HepG2 (cell line): ENCODE data around the gene S100A10. TPM values are rescaled to one million over a fixed set of nuclear protein-coding genes. Genes with fewer than 3 reads are reported as not detected.

ENCODE experiments used
- ATF7-NPFF ChIP-seq: sonication (generic); formaldehyde crosslinking; IDR thresholded peaks from 2 replicates; pipeline ENCODE4 v1.8.1; 2023; ENCODE audit warnings: mild to moderate bottlenecking, low read depth, missing genetic modification reagents, moderate library complexity
- BCL3 ChIP-seq: sonication (generic); formaldehyde crosslinking; IDR thresholded peaks from 2 replicates; pipeline ENCODE4 v1.5.1; 2020; ENCODE audit warnings: mild to moderate bottlenecking, missing genetic modification reagents, moderate library complexity
- GABPB1 ChIP-seq: IDR thresholded peaks from 2 replicates; pipeline ENCODE4 v1.6.1; 2016; ENCODE audit warnings: mild to moderate bottlenecking, missing genetic modification reagents, moderate library complexity, missing compliant biosample characterization
- GZF1 ChIP-seq: sonication (generic); formaldehyde crosslinking; IDR thresholded peaks from 2 replicates; pipeline ENCODE4 v1.5.1; 2020; ENCODE audit warnings: mild to moderate bottlenecking, missing genetic modification reagents
- HNF1B ChIP-seq: sonication (generic); formaldehyde crosslinking; IDR thresholded peaks from 2 replicates; pipeline ENCODE4 v1.5.1; 2020; ENCODE audit warnings: mild to moderate bottlenecking, moderate library complexity, missing genetic modification reagents
- POGK ChIP-seq: sonication (generic); formaldehyde crosslinking; conservative IDR thresholded peaks from 2 replicates; pipeline ENCODE4 v1.8.0; 2022; ENCODE audit warnings: mild to moderate bottlenecking, moderate library complexity, missing genetic modification reagents
- RELA ChIP-seq: sonication (generic); formaldehyde crosslinking; IDR thresholded peaks from 2 replicates; pipeline ENCODE4 v1.4.0; 2020; ENCODE audit warnings: missing genetic modification reagents
- SP2 ChIP-seq: sonication (generic); formaldehyde crosslinking; IDR thresholded peaks from 2 replicates; pipeline ENCODE4 v1.5.1; 2020; ENCODE audit warnings: mild to moderate bottlenecking, missing genetic modification reagents
- STAG1 ChIP-seq: sonication (generic); formaldehyde crosslinking; IDR thresholded peaks from 2 replicates; pipeline ENCODE4 v1.4.0; 2020; ENCODE audit warnings: missing genetic modification reagents
- ZNF160 ChIP-seq: sonication (generic); formaldehyde crosslinking; IDR thresholded peaks from 2 replicates; pipeline ENCODE4 v1.8.0; 2022; ENCODE audit warnings: mild to moderate bottlenecking, inconsistent platforms, missing genetic modification reagents
- ZNF224 ChIP-seq: sonication (generic); formaldehyde crosslinking; IDR thresholded peaks from 2 replicates; pipeline ENCODE4 v1.5.0; 2020; ENCODE audit warnings: mild to moderate bottlenecking, missing genetic modification reagents
- ZNF232 ChIP-seq: sonication (generic); formaldehyde crosslinking; IDR thresholded peaks from 2 replicates; pipeline ENCODE4 v1.4.0; 2020; ENCODE audit warnings: missing genetic modification reagents, borderline replicate concordance
- ZNF644 ChIP-seq: IDR thresholded peaks from 2 replicates; pipeline ENCODE4 v1.6.1; 2016; ENCODE audit warnings: low read depth
- ZNF687 ChIP-seq: sonication (generic); formaldehyde crosslinking; IDR thresholded peaks from 2 replicates; pipeline ENCODE4 v1.5.1; 2020; ENCODE audit warnings: mild to moderate bottlenecking, missing genetic modification reagents, moderate library complexity
- ZNF788 ChIP-seq: sonication (generic); formaldehyde crosslinking; IDR thresholded peaks from 2 replicates; pipeline ENCODE4 v1.5.0; 2020; ENCODE audit warnings: mild to moderate bottlenecking, missing genetic modification reagents, borderline replicate concordance
- polyA plus RNA-seq, 8 experiments: library from polyadenylated mRNA; depleted of rRNA in 3 of 8; stranded (reverse) in 7 of 8; unstranded in 1 of 8; fragments of >200 nt; fragmentation: Illumina TruSeq in 4 of 8; extraction: Trizol in 4 of 8; gene quantifications; 2 replicates each; pipeline versions ENCODE4 v1.2.1 to v1.2.3, GENCODE V29; 2011 to 2016; ENCODE audit warnings: low read depth in 4 of 8, missing spikeins in 1 of 8, mixed read lengths in 1 of 8; ENCODE audit not compliant: insufficient read depth in 1 of 8
- total RNA-seq, 5 experiments: library from RNA; depleted of rRNA; stranded (reverse); fragments of >200 nt; fragmentation: Illumina TruSeq; extraction: Trizol; gene quantifications; 2 replicates each; pipeline ENCODE4 v1.2.3, GENCODE V29; 2016; ENCODE audit warnings: low read depth in 1 of 5

The S100A10 gene
- total and polyA plus RNA-seq, 2 of the 13 experiments (the other 11 are each of a cell fraction or from before 2014, with no cell fraction given): 16.8 to 28.7 TPM

GRCh38 chr1:152036267-152037216 lies 42.9 kb upstream of the S100A10 start, which contains the start of gene S100A11 (continued):
- TF ChIP-seq ZNF687 (CRISPR knock-in tag) (0 out of 2 replicates have a peak, but pooled peaks have one; percentile 20), ZNF788 (CRISPR knock-in tag) (no peak), GZF1 (CRISPR knock-in tag) (no peak), STAG1 (CRISPR knock-in tag) (no peak), GABPB1 (CRISPR knock-in tag) (peak; percentile 53; the same call in 1 of the 2 replicates), ZNF232 (CRISPR knock-in tag) (no peak), HNF1B (CRISPR knock-in tag) (no peak), POGK (CRISPR knock-in tag) (no peak), ZNF160 (no peak), BCL3 (CRISPR knock-in tag) (no peak), ATF7-NPFF (CRISPR knock-in tag) (no peak), SP2 (CRISPR knock-in tag) (no peak), ZNF644 (CRISPR knock-in tag) (0 out of 2 replicates have a peak, but pooled peaks have one; percentile 28), ZNF224 (CRISPR knock-in tag) (no peak), RELA (CRISPR knock-in tag) (no peak)
